CD4-positive, alpha-beta T cell treated with Interleukin-21 for 1 hour (primary cell): ENCODE data around the gene CZIB.

Source experiments
- DNase-seq: peaks from one replicate; pipeline ENCODE4 v3.0.0-alpha.2; 2020

Gene CZIB

GRCh38 chr1:53220171-53220961, at the start of gene CZIB:
CZIB (minus strand) TSS chr1:53220634; CDS start chr1:53220575, 59 bp downstream.
- DNase-seq: peak; percentile 92

DNA sequence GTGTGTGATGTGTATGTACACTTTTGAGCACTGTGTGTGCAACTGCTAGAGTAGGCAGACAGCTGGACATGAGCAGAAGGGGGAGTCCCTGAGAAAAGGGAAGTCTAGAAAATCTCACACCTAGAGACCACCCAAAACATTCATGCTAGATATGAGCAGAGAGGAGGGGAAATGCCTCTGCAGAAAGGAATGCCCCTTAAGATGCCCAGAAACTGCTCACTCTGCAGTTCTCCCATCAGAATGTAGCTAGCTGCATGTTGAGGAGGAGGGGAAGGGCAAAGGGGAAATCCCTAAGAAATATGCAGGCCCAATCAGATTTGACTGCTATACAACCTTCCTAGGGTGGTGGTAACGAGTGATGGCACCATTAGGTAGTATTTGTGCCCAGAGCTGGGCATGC, 49.7 kb upstream of the CZIB start:
- no peak for DNase-seq

GRCh38 chr1:53267761-53268160, 47.3 kb upstream of the CZIB start:
- DNase-seq: no peak

- DNase-seq: no peak
Measured at GRCh38 chr1:53266038-53266437, 45.6 kb upstream of the CZIB start.

GRCh38 chr1:53265581-53265980, 45.1 kb upstream of the CZIB start:
- no peak for DNase-seq

DNA sequence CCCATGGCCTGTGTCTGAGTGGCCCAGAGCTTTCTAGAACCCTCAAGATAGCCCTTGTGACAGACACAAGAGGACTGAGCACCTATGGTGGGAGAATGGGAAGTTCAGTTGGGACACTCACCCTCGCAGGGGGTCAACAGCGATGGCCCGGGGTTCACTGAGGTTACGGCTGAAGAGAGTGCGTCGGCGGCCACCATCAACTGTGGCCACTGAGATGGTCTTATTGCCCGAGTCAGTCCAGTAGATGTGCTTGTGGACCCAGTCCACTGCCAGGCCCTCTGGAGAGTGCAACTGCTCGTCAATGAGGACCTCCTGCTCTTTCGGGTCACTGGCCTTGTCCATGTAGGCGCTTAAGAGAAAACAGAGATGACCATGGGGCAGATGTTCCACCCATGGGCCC, 43.6 kb upstream of the CZIB start:
- no peak for DNase-seq

DNA sequence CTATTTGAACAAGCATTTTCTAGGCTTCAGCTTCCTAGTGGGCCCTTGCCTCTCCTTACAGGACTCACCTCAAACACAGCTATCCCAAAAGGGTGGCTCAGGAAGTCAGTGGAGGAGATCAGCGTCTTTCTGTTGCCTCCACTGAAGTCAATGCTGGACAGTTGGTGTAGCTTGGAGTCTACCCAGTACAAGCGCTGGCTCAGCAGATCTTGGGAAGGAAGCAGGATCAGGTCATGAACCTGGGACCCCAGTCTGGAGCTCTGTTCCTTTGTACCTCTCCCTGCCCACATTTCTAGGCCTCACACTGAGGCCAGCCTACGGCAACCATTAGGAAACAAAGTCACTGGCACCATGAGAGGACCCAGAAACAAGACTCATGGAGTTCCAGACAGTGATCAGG, 41.6 kb upstream of the CZIB start:
- DNase-seq: no peak

GRCh38 chr1:53260631-53261247, 40.3 kb upstream of the CZIB start:
- DNase-seq: no peak

- DNase-seq: no peak
Measured at GRCh38 chr1:53259932-53260331, 39.5 kb upstream of the CZIB start.

DNA sequence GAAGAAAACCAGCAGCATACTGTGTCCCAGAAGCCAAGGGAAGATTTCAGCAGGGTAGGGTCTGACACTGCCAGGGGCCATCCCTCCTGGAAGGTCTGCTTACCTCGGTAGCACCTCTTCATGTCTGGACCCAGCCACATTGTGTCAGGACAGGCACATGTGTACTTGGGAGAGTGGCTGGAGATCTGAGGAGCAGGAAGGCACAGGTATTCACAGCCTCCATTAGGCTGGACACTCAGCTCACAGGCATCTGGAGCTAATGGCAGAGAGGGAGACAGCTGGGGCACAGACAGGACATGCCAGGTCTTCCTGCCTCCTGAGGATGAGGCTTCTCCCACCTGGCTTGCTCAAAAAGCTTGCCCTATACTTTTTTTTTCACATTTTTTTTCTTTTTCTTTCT, 37.8 kb upstream of the CZIB start:
- no peak for DNase-seq

- DNase-seq: no peak
Measured at GRCh38 chr1:53257454-53258081, 37.1 kb upstream of the CZIB start.

DNA sequence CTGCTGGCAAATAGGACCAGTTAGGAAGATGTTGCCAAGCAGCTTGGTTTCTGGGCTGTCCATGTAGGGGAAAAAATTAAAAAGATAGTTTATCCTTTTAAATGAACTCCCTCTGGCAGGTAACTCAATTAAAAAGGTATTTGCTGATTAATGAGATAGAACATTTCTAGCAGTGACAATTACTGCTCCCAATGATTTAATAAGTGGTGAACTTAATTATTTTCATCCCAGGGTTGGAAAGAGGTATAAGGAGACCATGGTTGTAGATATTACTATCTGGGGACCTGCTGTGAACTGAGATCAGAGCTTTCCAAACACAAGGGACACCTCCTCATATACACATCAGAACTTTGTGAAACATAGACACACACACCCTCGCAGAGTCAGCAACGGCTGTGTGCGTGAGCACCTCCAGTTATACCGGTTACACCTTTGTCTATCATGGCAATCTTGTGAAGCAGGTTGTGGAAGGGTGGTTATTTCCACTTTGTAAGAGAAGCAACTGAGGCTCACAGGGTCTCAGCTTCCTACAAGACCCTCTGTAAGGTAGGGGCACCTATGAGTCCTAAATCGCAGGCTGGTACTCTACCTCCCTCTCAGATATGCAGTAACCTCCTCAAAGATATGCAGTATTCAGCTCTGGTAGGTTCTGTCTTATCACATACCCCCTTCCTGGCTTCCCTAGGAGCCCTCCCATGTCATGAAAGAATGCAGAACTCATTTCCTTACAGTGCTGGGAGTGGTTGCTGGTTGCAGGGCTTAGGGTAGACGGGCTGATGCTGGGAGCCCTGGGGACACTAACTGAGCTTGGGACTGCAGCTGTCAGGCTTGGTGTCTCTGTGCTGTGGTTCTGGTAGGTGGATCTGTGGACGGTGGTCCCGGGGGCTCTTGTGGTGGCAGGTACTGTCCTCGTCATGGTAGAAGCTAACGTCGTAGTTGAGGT, 36.3 kb upstream of the CZIB start:
- DNase-seq: no peak

DNA sequence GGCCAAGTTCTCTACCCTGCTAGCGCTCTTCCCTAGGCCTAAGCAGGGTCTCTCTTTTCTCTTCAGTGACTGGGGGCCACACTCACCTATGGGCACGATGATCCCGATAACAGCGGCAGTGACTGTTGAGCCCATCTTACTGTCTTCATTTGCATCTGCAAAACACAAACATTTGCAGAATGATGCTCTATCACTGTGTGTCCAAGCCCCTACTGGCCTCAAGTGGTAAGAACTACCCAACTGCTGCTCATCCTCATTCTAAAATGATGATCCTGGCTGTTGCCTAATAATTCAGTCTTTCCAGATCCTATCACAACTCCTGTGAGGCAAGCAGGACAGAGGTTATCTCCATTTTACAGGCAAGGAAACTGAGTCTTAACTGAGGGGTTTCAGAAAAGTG, 34.6 kb upstream of the CZIB start:
- DNase-seq: no peak

DNA sequence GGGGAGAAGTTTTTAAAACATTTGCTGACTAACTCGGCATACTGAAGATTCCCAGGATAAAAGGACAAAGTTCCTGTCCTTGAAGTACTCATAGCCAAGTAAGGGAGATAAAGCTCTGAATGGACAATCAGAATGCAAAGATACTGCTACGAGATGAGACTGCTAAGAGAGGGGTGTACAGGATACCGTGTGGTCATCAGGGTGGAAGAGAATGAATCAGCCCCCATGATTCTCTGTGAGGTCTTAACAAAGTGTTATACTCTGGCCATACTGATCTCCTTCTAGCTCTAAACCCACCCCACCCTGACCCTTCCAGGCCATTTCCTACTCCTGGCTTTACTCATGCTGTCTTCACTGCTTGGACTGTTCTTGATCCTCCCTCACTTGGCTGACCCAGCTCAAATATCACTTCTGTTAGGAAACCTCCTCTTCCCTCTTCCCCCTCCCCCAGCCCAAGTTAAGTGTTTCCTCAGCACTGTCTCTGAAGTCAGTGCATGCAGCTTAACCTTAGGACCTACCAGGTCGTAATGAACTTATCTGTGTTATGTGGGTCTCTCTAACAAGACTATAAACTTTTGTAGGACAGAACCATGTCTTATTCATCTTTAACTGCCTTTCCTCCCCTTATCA, 33.7 kb upstream of the CZIB start:
- DNase-seq: no peak

- no peak for DNase-seq
Measured at GRCh38 chr1:53250325-53250724, 29.9 kb upstream of the CZIB start.

GRCh38 chr1:53249706-53250105, 29.3 kb upstream of the CZIB start:
- DNase-seq: no peak

GRCh38 chr1:53246261-53247134, 26.1 kb upstream of the CZIB start:
- no peak for DNase-seq

DNA sequence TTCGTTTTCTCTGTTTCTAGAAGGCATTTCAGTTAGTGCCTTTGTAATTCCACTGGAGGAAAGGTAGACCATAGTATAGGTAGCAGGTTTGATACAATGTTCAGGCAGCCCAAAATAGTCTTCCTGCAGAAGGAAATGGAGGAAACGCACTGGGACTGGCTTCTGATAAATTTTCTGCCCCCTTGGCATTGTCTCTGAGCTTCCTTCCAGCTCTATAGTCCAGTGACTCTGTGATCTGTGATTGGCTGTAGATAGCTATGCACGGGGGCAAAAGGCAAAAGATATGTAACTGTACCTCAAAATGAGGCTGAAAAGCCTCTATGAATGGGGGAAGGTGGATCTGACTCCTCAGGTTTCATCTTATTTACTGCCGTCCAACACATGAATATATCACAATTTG, 23.7 kb upstream of the CZIB start:
- no peak for DNase-seq

DNA sequence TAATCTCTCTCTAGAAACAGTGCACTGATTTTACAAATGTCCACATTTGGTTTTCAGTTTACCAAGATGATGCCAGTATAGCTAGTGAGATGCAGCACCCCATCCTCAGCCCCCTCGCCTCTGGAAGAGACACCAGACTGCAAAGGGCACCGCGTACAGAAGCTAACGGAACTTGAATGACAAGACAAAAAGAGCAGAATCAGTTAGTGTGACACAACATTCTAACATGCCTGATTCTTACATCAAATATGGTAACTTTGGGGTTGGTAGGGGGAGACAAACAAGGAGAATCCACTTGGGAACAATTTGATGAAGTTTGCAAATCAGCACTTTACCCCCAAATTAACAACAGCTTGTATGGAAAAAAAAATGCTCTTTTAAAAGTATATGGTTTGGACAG, 21.9 kb upstream of the CZIB start:
- no peak for DNase-seq

DNA sequence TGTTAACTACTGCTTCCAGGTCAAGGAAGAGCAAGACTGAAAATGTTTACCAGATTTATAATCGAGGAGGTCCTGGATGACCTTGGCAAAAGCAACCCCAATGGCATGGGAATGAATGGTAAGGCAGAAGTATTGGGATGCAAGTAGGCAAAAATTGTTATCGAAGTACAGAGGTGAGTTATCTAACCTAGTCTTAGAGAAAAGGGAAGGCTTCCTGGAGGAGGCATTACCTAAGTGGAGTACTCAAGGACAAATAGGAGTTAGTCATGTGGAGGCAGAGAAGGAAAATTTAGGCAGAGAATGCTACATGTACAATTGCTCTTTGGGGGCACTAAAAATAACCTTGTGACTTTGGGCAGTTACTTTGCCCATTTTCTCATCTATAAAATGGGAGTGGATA, 21.4 kb upstream of the CZIB start:
- DNase-seq: no peak
